Peyer's patch (tissue), 4 donors: ENCODE measurements around the gene SMIM20. TPM values are rescaled to one million over a fixed set of nuclear protein-coding genes. Genes with fewer than 3 reads are reported as not detected.
A peak's percentile ranks its signal among the peaks of the same experiment; 100 is the strongest.

Experiments used
- DNase-seq, 3 donors: peaks; one replicate each; pipeline ENCODE4 v3.0.0-alpha.2; 2017 to 2019
- H3K27ac ChIP-seq, 4 donors: fragments of 200-600 bp; sonication (generic); one replicate each; pipeline ENCODE4 v1.5.1; 2016 to 2019
- H3K27me3 ChIP-seq, 2 donors: fragments of 200-600 bp; sonication (generic); one replicate each; pipeline ENCODE4 v1.5.1; 2019
- H3K36me3 ChIP-seq, 3 donors: fragments of 200-600 bp; sonication (generic); one replicate each; pipeline ENCODE4 v1.5.1; 2016 to 2019
- H3K4me1 ChIP-seq, 4 donors: fragments of 200-600 bp; sonication (generic); one replicate each; pipeline ENCODE4 v1.5.1; 2016 to 2019
- H3K4me3 ChIP-seq, 4 donors: fragments of 200-600 bp; sonication (generic); 1 replicate in 3 of 4; 2 replicates in 1 of 4; pipeline ENCODE4 v1.5.1; 2016 to 2019; ENCODE audit warnings: mild to moderate bottlenecking in 1 of 4
- H3K9me3 ChIP-seq, 4 donors: fragments of 200-600 bp; sonication (generic); one replicate each; pipeline ENCODE4 v1.5.1; 2016 to 2019; ENCODE audit warnings: mild to moderate bottlenecking in 1 of 4
- POLR2A ChIP-seq, 2 donors: fragments of 450-650 bp; IDR thresholded peaks; one replicate each; pipeline ENCODE4 v1.5.1; 2017; ENCODE audit warnings: antibody characterized with exemption in 2 of 2, mild to moderate bottlenecking in 2 of 2, moderate library complexity in 2 of 2
- total RNA-seq, 4 donors: library from RNA; depleted of rRNA; stranded (reverse); fragments of >200 nt; gene quantifications; one replicate each; pipeline ENCODE4 v1.1.0, GENCODE V29; 2016
- TF ChIP-seq, protein P1 (sequence below), 6 experiments: fragments of 450-650 bp in 4 of 6; fragments of 200-600 bp in 2 of 6; sonication (generic) in 1 of 6; IDR thresholded peaks; one replicate each; pipeline ENCODE4 v1.5.1; 2017 to 2019; ENCODE audit warnings: antibody characterized with exemption in 6 of 6, mild to moderate bottlenecking in 3 of 6, moderate library complexity in 1 of 6

Gene SMIM20
- total RNA-seq, 4 donors from 2014 or later = 11.6 to 55.7 (median 31.3) TPM

DNA sequence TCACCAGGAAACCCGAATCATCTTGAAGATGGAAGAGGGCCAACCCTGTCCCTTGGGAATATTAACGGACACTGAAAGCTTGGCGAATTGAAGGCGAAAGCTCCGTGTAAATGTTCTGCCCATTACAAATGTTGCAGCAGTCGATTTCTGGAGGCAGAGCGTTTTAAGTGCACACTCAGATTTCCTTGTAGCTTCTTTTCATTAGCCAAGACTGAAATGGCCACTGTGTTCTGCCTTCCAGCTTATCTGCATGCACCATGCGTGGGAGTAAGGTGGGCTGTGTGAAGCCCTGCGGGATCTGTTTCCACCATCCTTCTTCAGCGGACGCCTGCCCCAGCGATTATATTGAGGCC lies 1.3 kb downstream of the SMIM20 start:
- Histone ChIP-seq H3K9me3 (no peaks in the 10 kb centered on the region), H3K4me1 (peaks cover 4 to 20% (median 7%) of the 10 kb centered on the region in 4 donors), H3K27me3 (no peaks in the 10 kb centered on the region), H3K4me3 (no peak overlapping the region), H3K27ac (peak overlapping the region in 3 of 4 donors; percentile 91 to 98 (median 94)), H3K36me3 (no peaks in the 10 kb centered on the region)
- no peak for TF ChIP-seq POLR2A (IDR thresholded peaks at IDR 0.05)
- TF ChIP-seq, protein P1, sequence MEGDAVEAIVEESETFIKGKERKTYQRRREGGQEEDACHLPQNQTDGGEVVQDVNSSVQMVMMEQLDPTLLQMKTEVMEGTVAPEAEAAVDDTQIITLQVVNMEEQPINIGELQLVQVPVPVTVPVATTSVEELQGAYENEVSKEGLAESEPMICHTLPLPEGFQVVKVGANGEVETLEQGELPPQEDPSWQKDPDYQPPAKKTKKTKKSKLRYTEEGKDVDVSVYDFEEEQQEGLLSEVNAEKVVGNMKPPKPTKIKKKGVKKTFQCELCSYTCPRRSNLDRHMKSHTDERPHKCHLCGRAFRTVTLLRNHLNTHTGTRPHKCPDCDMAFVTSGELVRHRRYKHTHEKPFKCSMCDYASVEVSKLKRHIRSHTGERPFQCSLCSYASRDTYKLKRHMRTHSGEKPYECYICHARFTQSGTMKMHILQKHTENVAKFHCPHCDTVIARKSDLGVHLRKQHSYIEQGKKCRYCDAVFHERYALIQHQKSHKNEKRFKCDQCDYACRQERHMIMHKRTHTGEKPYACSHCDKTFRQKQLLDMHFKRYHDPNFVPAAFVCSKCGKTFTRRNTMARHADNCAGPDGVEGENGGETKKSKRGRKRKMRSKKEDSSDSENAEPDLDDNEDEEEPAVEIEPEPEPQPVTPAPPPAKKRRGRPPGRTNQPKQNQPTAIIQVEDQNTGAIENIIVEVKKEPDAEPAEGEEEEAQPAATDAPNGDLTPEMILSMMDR (IDR thresholded peaks at IDR 0.05) = no peak
- DNase-seq = no peak

DNA sequence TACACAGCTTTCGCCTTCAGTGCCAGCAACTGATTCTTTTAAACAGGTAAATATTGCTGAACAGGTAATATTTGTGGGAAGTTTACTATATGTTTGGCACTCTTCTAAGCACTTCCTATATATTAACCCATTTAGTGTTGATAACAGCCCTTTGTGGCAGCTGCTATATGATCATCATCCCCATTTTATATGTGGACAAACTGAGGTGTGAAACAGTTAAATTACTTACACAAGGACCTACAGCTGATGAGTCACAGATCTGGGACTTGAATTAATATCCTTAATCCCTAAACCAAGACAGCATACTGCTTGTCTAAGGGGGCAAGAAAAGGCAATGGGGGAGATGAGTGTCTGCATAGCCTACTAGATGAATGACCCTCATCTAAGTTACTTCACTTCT lies 2.9 kb downstream of the SMIM20 start:
- Histone ChIP-seq H3K27ac (no peak overlapping the region), H3K4me3 (no peak overlapping the region), H3K36me3 (no peaks in the 10 kb centered on the region), H3K9me3 (no peaks in the 10 kb centered on the region), H3K27me3 (no peaks in the 10 kb centered on the region), H3K4me1 (peaks cover 4 to 20% (median 7%) of the 10 kb centered on the region in 4 donors)
- DNase-seq = no peak
- TF ChIP-seq, protein P1 (IDR thresholded peaks at IDR 0.05) = no peak
- TF ChIP-seq POLR2A (IDR thresholded peaks at IDR 0.05) = no peak

DNA sequence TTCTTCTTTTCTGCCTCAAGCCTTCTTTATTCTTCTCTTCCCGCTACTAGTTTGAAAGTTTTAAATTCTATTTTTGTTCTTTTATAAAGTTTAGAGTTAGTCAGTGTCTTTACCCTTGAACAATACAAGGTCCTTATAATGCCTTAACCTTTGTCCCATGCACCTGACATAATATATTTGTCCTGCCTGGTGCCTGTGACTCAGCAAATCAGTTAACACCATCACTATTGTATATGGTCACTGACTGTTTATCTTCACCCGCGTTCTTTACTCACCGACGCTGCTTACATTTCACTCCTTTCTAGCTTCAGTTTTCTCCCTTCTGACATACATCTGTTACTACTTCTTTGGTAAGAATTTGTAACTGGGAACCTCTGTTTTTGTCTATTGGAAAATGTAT lies 5.7 kb downstream of the SMIM20 start:
- Histone ChIP-seq H3K9me3 (no peaks in the 10 kb centered on the region), H3K27me3 (no peaks in the 10 kb centered on the region), H3K4me1 (peaks cover 0 to 15% (median 3%) of the 10 kb centered on the region in 4 donors), H3K27ac (peak overlapping the region in 3 of 4 donors; percentile 41 to 74 (median 50)), H3K36me3 (no peaks in the 10 kb centered on the region), H3K4me3 (no peak overlapping the region)
- peak in 1 of 3 donors; percentile 77 for DNase-seq
- TF ChIP-seq, protein P1 (IDR thresholded peaks at IDR 0.05) = no peak
- TF ChIP-seq POLR2A (IDR thresholded peaks at IDR 0.05) = no peak

DNA sequence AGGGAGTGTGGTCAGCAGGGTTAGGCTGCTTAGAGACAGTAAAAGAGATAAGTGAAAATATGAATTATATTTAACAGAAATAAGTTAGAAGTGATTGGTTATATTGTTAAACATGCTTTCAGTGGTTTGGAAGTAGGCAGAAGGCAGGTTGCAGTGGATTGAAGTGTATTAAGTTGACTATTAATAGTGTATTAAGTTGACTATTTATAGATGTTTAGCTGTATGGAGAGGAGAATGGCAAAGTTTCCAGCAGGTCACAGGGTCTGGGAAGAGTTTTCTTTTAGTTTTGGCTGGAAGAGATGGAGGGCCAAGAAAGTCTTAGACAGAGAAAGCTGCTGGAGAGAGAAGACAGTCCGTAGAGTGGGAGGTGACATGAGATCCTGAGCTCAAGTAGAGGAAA lies 7.9 kb downstream of the SMIM20 start:
- DNase-seq = no peak
- Histone ChIP-seq H3K4me3 (no peak overlapping the region), H3K27ac (no peak overlapping the region), H3K36me3 (no peaks in the 10 kb centered on the region), H3K9me3 (no peaks in the 10 kb centered on the region), H3K4me1 (peaks cover 0 to 4% (median 0%) of the 10 kb centered on the region in 4 donors), H3K27me3 (no peaks in the 10 kb centered on the region)
- TF ChIP-seq, protein P1 (IDR thresholded peaks at IDR 0.05) = no peak
- no peak for TF ChIP-seq POLR2A (IDR thresholded peaks at IDR 0.05)

DNA sequence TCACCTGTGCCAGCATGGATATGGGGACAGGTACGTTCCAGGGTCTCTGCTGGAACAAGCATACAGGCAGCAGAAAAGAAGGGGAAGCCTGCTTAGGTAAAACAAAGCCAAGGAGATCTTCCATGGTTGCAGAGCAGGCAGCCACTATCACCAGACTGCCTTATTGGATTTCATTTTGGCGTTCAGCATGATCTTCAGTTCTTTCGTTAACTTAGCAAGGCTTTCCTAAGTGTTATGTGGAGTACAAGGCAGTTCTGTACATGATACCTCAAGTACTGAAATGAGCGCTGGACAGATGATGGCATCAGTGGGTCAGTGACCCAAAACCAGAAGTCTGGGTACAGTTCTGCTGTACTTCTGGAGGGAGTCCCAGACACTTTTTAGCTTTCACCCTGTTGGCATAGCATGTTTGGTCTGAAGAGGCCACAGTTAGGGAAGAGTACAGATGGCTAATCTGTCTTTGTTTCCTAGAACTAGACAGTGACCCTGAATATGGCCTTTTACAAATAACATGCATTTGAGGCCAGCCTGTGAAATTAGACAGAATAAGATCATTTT lies 8.9 kb downstream of the SMIM20 start:
- Histone ChIP-seq H3K4me3 (no peak overlapping the region), H3K9me3 (no peaks in the 10 kb centered on the region), H3K4me1 (peaks cover 0 to 4% (median 0%) of the 10 kb centered on the region in 4 donors), H3K27ac (no peak overlapping the region), H3K27me3 (no peaks in the 10 kb centered on the region), H3K36me3 (no peaks in the 10 kb centered on the region)
- DNase-seq = no peak
- TF ChIP-seq POLR2A (IDR thresholded peaks at IDR 0.05) = no peak
- TF ChIP-seq, protein P1 (IDR thresholded peaks at IDR 0.05) = no peak

DNA sequence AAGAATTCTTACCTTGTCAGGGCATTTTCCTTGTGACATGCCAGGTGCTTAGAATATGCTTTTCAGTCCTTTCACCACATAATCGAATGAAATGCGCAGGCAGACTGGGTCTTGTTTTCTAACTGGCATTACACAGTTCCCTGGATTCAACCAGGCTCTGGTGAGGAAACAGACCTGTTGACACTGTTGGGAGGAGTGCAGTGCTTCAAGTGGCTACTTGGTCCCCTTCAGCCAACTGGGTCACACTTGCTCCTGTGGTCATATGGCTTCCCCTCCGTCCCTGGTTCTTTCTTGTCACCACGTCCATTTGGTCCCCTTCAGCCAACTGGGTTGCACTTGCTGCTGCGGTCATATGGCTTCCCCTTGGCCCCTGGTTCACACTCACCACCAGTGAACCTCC lies 9.7 kb downstream of the SMIM20 start:
- TF ChIP-seq, protein P1 (IDR thresholded peaks at IDR 0.05) = no peak
- no peak for TF ChIP-seq POLR2A (IDR thresholded peaks at IDR 0.05)
- no peak for DNase-seq
- no peaks in the 10 kb centered on the region for H3K36me3 ChIP-seq
- H3K27ac ChIP-seq = no peak overlapping the region
- no peaks in the 10 kb centered on the region for H3K27me3 ChIP-seq
- no peak overlapping the region for H3K4me3 ChIP-seq
- H3K9me3 ChIP-seq = no peaks in the 10 kb centered on the region
- peaks cover 0 to 4% (median 0%) of the 10 kb centered on the region in 4 donors for H3K4me1 ChIP-seq
